Measurements from ENCODE around the gene ZNF358. TPM values are rescaled to one million over a fixed set of nuclear protein-coding genes. Genes with fewer than 3 reads are reported as not detected.

ZNF358 gene
- total RNA-seq, 1 experiment from 2014 or later = 33.8 TPM

- Histone ChIP-seq H3K4me3 (no peak overlapping the region), H3K4me1 (no peaks in the 10 kb centered on the region)
These were observed 49.0 kb downstream of the ZNF358 start for GRCh38 chr19:7564866-7565265.

DNA sequence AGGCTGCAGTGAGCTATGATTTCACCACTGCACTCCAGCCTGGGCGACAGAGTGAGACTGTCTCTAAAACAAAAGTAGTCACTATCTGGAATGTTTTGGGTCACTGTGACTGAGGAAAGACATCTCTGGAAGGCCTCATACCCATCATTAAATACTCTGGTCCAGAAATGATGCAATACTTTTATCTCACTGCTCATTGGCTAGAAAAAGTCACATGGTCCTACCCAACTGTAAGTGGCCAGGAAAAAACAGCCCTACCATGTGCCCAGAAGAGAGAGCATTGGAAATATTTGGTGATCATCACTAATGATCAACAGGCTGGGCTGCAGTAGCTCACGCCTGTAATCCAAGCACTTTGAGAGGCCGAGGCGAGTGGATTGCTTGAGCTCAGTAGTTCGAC lies 49.4 kb downstream of the ZNF358 start:
- H3K4me3 ChIP-seq = no peak overlapping the region
- H3K4me1 ChIP-seq = no peaks in the 10 kb centered on the region
- H3K27ac ChIP-seq = no peak overlapping the region
- no peak for DNase-seq
- H3K36me3 ChIP-seq = no peaks in the 10 kb centered on the region
- no peaks in the 10 kb centered on the region for H3K27me3 ChIP-seq
- H3K9me3 ChIP-seq (replicated peaks) = no peaks in the 10 kb centered on the region

More at GRCh38 chr19:7564866-7565265, 49.0 kb downstream of the ZNF358 start:
- H3K36me3 ChIP-seq = no peaks in the 10 kb centered on the region
- no peaks in the 10 kb centered on the region for H3K27me3 ChIP-seq
- H3K9me3 ChIP-seq (replicated peaks) = no peaks in the 10 kb centered on the region
- no peak overlapping the region for H3K27ac ChIP-seq
- no peak for DNase-seq

Other genes with a start within 250 kb of the ZNF358 start
- 12.9 and 14.3 TPM in 2 replicates for gene INSR, start 221.7 kb upstream of the ZNF358 start, total RNA-seq (2014; rRNA removed; shearing (Covaris generic))
- gene ARHGEF18, start 167.2 kb upstream of the ZNF358 start, total RNA-seq (2014; rRNA removed; shearing (Covaris generic)) = 18.4 and 19.2 TPM in 2 replicates
- not detected in 2 replicates for gene PEX11G, start 27.1 kb upstream of the ZNF358 start, total RNA-seq (2014; rRNA removed; shearing (Covaris generic))
- gene MCOLN1, start 6.5 kb downstream of the ZNF358 start, total RNA-seq (2014; rRNA removed; shearing (Covaris generic)) = 3.8 and 5.8 TPM in 2 replicates
- gene PNPLA6, start 19.6 kb downstream of the ZNF358 start, total RNA-seq (2014; rRNA removed; shearing (Covaris generic)) = 14.2 and 17.3 TPM in 2 replicates
- 0.04 and 0.10 TPM in 2 replicates for gene CAMSAP3, start 79.8 kb downstream of the ZNF358 start, total RNA-seq (2014; rRNA removed; shearing (Covaris generic))
- gene XAB2, start 113.4 kb downstream of the ZNF358 start, total RNA-seq (2014; rRNA removed; shearing (Covaris generic)) = 29.5 and 33.0 TPM in 2 replicates
- 51.0 and 62.1 TPM in 2 replicates for gene PET100, start 113.7 kb downstream of the ZNF358 start, total RNA-seq (2014; rRNA removed; shearing (Covaris generic))
- not detected in 2 replicates for gene PCP2, start 117.6 kb downstream of the ZNF358 start, total RNA-seq (2014; rRNA removed; shearing (Covaris generic))
- gene STXBP2, start 121.0 kb downstream of the ZNF358 start, total RNA-seq (2014; rRNA removed; shearing (Covaris generic)) = 0.15 TPM in 1 of 2 replicates, not detected in the other
- not detected in 2 replicates for gene RETN, start 152.9 kb downstream of the ZNF358 start, total RNA-seq (2014; rRNA removed; shearing (Covaris generic))
- not detected in 2 replicates for gene MCEMP1, start 161.0 kb downstream of the ZNF358 start, total RNA-seq (2014; rRNA removed; shearing (Covaris generic))
- 18.5 and 25.1 TPM in 2 replicates for gene TRAPPC5, start 164.7 kb downstream of the ZNF358 start, total RNA-seq (2014; rRNA removed; shearing (Covaris generic))
- gene FCER2, start 186.0 kb downstream of the ZNF358 start, total RNA-seq (2014; rRNA removed; shearing (Covaris generic)) = not detected in 2 replicates
- not detected in 2 replicates for gene CLEC4G, start 216.0 kb downstream of the ZNF358 start, total RNA-seq (2014; rRNA removed; shearing (Covaris generic))
- not detected in 2 replicates for gene CD209, start 231.4 kb downstream of the ZNF358 start, total RNA-seq (2014; rRNA removed; shearing (Covaris generic))
- gene CLEC4M, start 247.1 kb downstream of the ZNF358 start, total RNA-seq (2014; rRNA removed; shearing (Covaris generic)) = not detected in 2 replicates